ENCODE measurements around the gene VAMP1.
"Not testable (repeated sequence)": the region's sequence is repeated elsewhere in the genome, so short reads cannot be mapped to it uniquely, and the experiment has no call there.

GRCh38 chr12:6427796-6428195 lies 42.7 kb downstream of the VAMP1 start:
- not testable (repeated sequence) for TF ChIP-seq CTCF (conservative IDR thresholded peaks at IDR 0.05; ENCODE audit: low read depth in 2 of 2); ETS1 (IDR thresholded peaks at IDR 0.05); POLR2AphosphoS5 (IDR thresholded peaks at IDR 0.05; ENCODE audit: low read depth); EZH2 (IDR thresholded peaks at IDR 0.05; ENCODE audit: low read depth, unreplicated experiment)

Data from GM23338 (cell line).